Astrocyte (in vitro differentiated cells and primary cell): ENCODE measurements around the gene ITPKB.

Source experiments
- EZH2 ChIP-seq: IDR thresholded peaks from 2 replicates; pipeline ENCODE4 v1.6.1; 2012; ENCODE audit warnings: mild to moderate bottlenecking, low read length, inconsistent platforms; ENCODE audit not compliant: insufficient read depth
- TF ChIP-seq, protein P1 (sequence below): IDR thresholded peaks from 2 replicates; pipeline ENCODE4 v1.5.1; 2011; ENCODE audit warnings: low read depth, mild to moderate bottlenecking, inconsistent platforms, low read length, moderate library complexity; ENCODE audit not compliant: insufficient read depth

DNA sequence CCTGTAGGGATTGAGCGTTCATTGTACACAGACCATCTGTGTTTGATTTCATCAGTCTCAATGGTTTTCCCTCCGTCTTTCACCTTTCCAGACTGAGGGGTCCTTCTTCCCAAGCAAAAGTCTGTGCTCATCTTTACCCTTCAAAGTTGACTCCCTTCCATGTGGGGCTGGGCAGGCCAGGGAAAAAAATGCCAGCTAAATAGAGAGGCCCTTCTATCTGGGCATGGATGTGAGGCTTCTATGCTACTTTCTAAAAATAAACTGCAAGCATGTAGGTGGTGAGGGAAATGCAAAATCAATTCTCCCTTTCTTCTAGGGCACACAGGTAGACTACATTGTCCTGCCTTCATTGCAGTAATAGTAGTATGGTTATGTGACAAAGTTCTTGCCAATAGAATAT, 46.7 kb upstream of the ITPKB start:
- TF ChIP-seq, protein P1, sequence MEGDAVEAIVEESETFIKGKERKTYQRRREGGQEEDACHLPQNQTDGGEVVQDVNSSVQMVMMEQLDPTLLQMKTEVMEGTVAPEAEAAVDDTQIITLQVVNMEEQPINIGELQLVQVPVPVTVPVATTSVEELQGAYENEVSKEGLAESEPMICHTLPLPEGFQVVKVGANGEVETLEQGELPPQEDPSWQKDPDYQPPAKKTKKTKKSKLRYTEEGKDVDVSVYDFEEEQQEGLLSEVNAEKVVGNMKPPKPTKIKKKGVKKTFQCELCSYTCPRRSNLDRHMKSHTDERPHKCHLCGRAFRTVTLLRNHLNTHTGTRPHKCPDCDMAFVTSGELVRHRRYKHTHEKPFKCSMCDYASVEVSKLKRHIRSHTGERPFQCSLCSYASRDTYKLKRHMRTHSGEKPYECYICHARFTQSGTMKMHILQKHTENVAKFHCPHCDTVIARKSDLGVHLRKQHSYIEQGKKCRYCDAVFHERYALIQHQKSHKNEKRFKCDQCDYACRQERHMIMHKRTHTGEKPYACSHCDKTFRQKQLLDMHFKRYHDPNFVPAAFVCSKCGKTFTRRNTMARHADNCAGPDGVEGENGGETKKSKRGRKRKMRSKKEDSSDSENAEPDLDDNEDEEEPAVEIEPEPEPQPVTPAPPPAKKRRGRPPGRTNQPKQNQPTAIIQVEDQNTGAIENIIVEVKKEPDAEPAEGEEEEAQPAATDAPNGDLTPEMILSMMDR, result no peak
- no peak for TF ChIP-seq EZH2
